Prostate gland (tissue), 2 donors: Measurements from ENCODE around the gene INPP5E. TPM values are rescaled to one million over a fixed set of nuclear protein-coding genes. Genes with fewer than 3 reads are reported as not detected.
"Not testable (repeated sequence)": the region's sequence is repeated elsewhere in the genome, so short reads cannot be mapped to it uniquely, and the experiment has no call there.

Source experiments
- DNase-seq: peaks from one replicate; pipeline ENCODE4 v3.0.0-alpha.2; 2019; ENCODE audit warnings: low spot score
- H3K27ac ChIP-seq, 2 donors: fragments of 200-600 bp; sonication (generic); 2 replicates each; pipeline ENCODE4 v1.5.1; 2017 to 2019
- H3K27me3 ChIP-seq: fragments of 200-600 bp; sonication (generic); replicated peaks from 2 replicates; pipeline ENCODE4 v1.5.1; 2019; ENCODE audit not compliant: insufficient read depth
- H3K36me3 ChIP-seq, 2 donors: fragments of 200-600 bp; sonication (generic); 1 replicate in 1 of 2; 2 replicates in 1 of 2; pipeline versions ENCODE4 v1.5.1 to v1.8.1; 2017 to 2019
- H3K4me1 ChIP-seq: fragments of 200-600 bp; sonication (generic); replicated peaks from 2 replicates; pipeline ENCODE4 v1.5.1; 2019
- H3K4me3 ChIP-seq, 2 donors: fragments of 200-600 bp; sonication (generic); 2 replicates each; pipeline ENCODE4 v1.5.1; 2017 to 2019
- H3K9me3 ChIP-seq: fragments of 200-600 bp; sonication (generic); 2 replicates; pipeline ENCODE4 v1.5.1; 2017
- CTCF ChIP-seq, 4 experiments: fragments of 200-600 bp in 2 of 4; fragments of 450-650 bp in 2 of 4; sonication (generic) in 2 of 4; IDR thresholded peaks; 1 replicate in 3 of 4; 2 replicates in 1 of 4; pipeline ENCODE4 v1.5.1; 2016 to 2019; ENCODE audit warnings: antibody characterized with exemption in 4 of 4, mild to moderate bottlenecking in 2 of 4, moderate library complexity in 2 of 4
- POLR2A ChIP-seq: fragments of 450-650 bp; IDR thresholded peaks from one replicate; pipeline ENCODE4 v1.6.1; 2016; ENCODE audit warnings: antibody characterized with exemption, mild to moderate bottlenecking
- POLR2AphosphoS5 ChIP-seq: sonication (generic); formaldehyde crosslinking; IDR thresholded peaks from one replicate; pipeline ENCODE4 v1.6.1; 2017; ENCODE audit warnings: antibody characterized with exemption
- WGBS: methylation state at CpG from one replicate; pipeline ENCODE4 v1.1.5; 2018; 5-methylcytosine and 5-hydroxymethylcytosine counted together
- intact Hi-C: fragments of 100-400 bp; cut with DNase I; formaldehyde crosslinking; loops from one replicate; pipeline ENCODE4 v1.14.2; 2022
- total RNA-seq, 2 donors: library from RNA; depleted of rRNA; stranded (reverse); fragments of >200 nt; gene quantifications; one replicate each; pipeline ENCODE4 v1.1.0, GENCODE V29; 2016

INPP5E gene
- total RNA-seq, 2 donors from 2014 or later = 10.7 to 22.7 TPM

- peak; percentile 91 for DNase-seq
- intact Hi-C loops = no loop called here
- Histone ChIP-seq H3K27ac (peak within 1 kb of the TSS; percentile 81 to 85), H3K27me3 (no peaks in the 10 kb centered on the region), H3K36me3 (peaks cover 0 to 5% of the 10 kb centered on the region in 2 donors), H3K9me3 (no peaks in the 10 kb centered on the region), H3K4me1 (peaks cover 6% of the 10 kb centered on the region), H3K4me3 (peak within 1 kb of the TSS; percentile 96 to 98)
- under 1% methylated on average over 80 of the region's 83 CpGs for WGBS
- TF ChIP-seq POLR2AphosphoS5 (peak; percentile 96), POLR2A (peak; percentile 81), CTCF (IDR thresholded peaks at IDR 0.05) (peak in 1 of 4 experiments; percentile 21)
These were observed 29.0 kb downstream of the INPP5E start, which contains the start of the genes ENTR1 and PMPCA for GRCh38 chr9:136410500-136411287. Gene ENTR1, minus strand, starts transcription at chr9:136410614. Its CDS starts 217 bp downstream, at chr9:136410397. Gene PMPCA, plus strand, starts transcription at chr9:136410658. Its CDS starts 11 bp downstream, at chr9:136410669.

DNA sequence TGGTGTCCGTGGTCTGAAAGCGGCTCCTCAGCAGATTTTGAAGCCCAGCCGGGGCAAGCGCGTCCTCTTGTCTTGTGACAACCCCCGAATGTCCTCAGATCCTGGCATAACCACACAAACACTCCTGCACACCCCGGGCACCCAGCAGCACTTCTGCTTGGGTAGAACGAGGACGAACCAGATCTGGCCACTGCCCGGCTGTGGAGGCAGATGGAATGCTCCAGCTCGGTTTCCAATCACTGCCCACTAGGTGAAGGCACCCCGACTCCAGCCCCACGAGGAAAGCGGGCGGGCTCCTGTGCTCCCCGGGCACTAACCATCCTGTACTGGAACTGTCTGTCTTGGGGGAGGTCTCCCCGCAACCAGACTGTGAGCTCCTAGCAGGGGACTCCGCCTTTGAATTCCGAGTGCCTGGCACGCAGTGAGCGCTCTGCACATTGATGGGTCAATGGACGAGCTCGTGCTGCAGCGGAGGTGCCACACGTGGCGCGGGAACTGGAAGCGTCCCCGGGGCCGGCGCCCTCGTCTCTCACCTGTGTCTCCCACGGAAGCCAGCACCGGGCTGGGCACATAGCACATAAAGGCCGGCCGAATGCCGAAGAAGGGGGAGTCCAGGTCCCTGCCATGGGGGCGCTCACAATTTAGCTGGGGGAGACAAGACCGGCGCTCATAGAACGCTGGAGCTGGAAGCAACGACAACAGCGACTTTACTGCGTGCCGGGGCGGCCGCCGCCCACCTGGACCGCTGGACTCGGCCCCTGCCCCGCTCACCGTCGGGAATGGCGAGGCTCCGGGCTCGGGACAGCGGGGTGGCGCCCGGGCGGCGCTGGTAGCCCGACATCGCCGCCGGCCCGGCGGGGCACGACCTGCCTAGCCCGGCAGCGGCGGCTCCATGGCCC is 29.8 kb downstream of the INPP5E start:
- Histone ChIP-seq H3K36me3 (peaks cover 0 to 5% of the 10 kb centered on the region in 2 donors), H3K27me3 (no peaks in the 10 kb centered on the region), H3K9me3 (no peaks in the 10 kb centered on the region), H3K27ac (peak overlapping the region in 1 of 2 donors; percentile 43), H3K4me3 (peak overlapping the region; percentile 96 to 98), H3K4me1 (peaks cover 6% of the 10 kb centered on the region)
- no peak for DNase-seq
- no peak for TF ChIP-seq CTCF (IDR thresholded peaks at IDR 0.05)
- no peak for TF ChIP-seq POLR2AphosphoS5
- no peak for TF ChIP-seq POLR2A
- 10% methylated on average over 64 of the region's 71 CpGs for WGBS
- intact Hi-C loops = no loop called here

DNA sequence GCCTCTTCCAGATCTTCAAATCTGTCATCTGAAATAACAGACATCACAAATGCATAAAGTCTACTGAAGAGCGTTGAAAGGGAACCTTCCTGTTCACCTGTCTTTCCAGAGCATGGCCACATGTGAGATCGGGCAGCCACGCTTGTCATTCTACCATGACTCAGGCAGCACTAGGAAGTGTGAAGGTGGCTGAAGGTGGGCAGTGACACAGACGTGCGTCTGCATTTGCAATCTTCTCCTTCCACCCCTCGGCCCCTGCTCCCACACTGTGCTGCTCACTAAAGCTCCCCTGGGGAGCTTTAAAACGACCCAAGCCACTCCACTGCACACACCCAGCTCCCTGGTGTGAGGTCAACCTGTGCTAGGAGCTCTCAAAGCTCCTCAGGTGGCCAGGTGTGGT is 31.7 kb downstream of the INPP5E start:
- Histone ChIP-seq H3K9me3 (no peaks in the 10 kb centered on the region), H3K4me1 (peaks cover 6% of the 10 kb centered on the region), H3K27ac (no peak overlapping the region), H3K4me3 (no peak overlapping the region), H3K36me3 (no peaks in the 10 kb centered on the region), H3K27me3 (no peaks in the 10 kb centered on the region)
- intact Hi-C loops = no loop called here
- DNase-seq = no peak
- 91% methylated on average over 7 of the region's 7 CpGs for WGBS
- TF ChIP-seq POLR2A = no peak
- TF ChIP-seq CTCF (IDR thresholded peaks at IDR 0.05) = no peak
- TF ChIP-seq POLR2AphosphoS5 = no peak

GRCh38 chr9:136407061-136407460 is 32.6 kb downstream of the INPP5E start:
- H3K4me3 ChIP-seq, intact Hi-C loops, H3K36me3 ChIP-seq, DNase-seq, H3K4me1 ChIP-seq, H3K27me3 ChIP-seq, H3K9me3 ChIP-seq, H3K27ac ChIP-seq: not testable (repeated sequence)
- WGBS = 89% methylated on average over 28 of the region's 28 CpGs

- H3K4me1 ChIP-seq, H3K4me3 ChIP-seq, intact Hi-C loops, H3K36me3 ChIP-seq, H3K9me3 ChIP-seq, H3K27ac ChIP-seq, DNase-seq, H3K27me3 ChIP-seq: not testable (repeated sequence)
- WGBS = 95% methylated on average over 10 of the region's 10 CpGs
These were observed 33.7 kb downstream of the INPP5E start for GRCh38 chr9:136405904-136406303.
